GM12874 (cell line): ENCODE measurements around the gene PPAN.

Experiments
- TF ChIP-seq, protein P1 (sequence below): IDR thresholded peaks from 2 replicates; pipeline ENCODE4 v1.5.1; 2011; ENCODE audit warnings: low read depth, mild to moderate bottlenecking, control low read depth, low read length, moderate library complexity; ENCODE audit not compliant: insufficient read depth

Gene PPAN

DNA sequence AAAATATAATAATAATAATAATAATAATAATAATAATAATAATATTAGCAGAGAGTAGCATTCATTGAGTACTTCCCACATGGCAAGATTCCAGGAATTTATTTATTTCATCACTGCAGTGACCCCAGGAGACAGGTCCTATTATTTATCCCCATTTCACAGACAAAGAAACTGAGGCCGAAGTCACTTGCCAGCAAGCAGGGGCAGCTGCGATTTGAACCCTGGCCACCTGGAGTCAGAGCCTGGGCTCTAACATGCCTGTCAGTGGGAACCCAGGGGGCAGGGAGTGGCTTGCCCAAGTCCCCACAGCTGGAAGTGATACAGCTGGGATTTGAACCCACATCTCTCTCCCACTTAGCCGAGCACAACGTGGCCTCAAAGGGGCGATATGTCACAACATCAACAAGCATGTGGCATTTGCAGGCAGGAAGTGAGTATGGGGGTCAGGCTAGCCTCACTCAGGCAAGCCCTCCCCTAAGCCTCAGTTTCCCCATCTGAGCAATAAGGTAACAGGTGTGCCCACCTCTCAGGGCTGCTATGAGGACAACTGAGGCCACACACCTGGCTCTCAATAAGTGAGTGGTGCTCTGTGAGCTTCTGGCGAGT is 17.1 kb upstream of the PPAN start:
- TF ChIP-seq, protein P1, sequence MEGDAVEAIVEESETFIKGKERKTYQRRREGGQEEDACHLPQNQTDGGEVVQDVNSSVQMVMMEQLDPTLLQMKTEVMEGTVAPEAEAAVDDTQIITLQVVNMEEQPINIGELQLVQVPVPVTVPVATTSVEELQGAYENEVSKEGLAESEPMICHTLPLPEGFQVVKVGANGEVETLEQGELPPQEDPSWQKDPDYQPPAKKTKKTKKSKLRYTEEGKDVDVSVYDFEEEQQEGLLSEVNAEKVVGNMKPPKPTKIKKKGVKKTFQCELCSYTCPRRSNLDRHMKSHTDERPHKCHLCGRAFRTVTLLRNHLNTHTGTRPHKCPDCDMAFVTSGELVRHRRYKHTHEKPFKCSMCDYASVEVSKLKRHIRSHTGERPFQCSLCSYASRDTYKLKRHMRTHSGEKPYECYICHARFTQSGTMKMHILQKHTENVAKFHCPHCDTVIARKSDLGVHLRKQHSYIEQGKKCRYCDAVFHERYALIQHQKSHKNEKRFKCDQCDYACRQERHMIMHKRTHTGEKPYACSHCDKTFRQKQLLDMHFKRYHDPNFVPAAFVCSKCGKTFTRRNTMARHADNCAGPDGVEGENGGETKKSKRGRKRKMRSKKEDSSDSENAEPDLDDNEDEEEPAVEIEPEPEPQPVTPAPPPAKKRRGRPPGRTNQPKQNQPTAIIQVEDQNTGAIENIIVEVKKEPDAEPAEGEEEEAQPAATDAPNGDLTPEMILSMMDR = no peak

DNA sequence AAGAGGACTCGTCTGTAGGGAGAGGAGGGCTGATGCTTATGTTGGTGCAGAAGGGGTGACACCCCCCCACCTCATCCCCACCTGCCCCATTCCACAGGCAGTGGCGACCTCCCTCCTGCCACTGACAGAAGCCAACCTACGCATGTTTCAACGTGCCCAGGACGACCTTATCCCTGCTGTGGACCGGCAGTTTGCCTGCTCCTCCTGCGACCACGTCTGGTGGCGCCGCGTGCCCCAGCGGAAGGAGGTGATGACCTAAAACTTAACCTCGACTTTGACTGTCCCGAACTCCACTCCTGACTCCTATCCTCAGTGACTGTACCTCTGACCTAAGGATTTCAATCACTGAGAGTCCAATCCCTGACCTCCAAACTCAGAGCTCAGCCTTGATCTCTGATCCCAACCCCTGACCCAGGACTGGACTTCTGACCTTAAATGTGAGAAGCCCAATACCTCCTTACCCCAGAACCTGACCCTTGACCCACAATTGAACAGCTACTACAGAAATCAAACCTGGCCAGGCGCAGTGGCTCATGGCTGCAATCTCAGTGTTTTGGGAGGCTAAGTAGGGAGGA is 16.3 kb upstream of the PPAN start:
- TF ChIP-seq, protein P1 = no peak

DNA sequence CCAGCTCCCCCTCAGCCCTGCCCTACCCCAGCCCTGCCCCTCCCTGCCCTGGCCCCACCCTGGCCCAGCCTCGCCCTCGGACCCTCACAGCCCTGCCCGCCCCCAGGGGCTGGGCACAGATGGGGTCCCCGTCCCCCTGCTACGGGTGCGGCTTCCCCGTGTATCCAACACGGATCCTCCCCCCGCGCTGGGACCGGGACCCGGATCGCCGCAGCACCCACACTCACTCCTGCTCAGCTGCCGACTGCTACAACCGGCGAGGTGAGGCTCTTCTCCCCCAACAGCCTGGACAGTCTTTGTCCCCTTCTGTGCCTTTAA is 14.8 kb upstream of the PPAN start:
- TF ChIP-seq, protein P1 = no peak

DNA sequence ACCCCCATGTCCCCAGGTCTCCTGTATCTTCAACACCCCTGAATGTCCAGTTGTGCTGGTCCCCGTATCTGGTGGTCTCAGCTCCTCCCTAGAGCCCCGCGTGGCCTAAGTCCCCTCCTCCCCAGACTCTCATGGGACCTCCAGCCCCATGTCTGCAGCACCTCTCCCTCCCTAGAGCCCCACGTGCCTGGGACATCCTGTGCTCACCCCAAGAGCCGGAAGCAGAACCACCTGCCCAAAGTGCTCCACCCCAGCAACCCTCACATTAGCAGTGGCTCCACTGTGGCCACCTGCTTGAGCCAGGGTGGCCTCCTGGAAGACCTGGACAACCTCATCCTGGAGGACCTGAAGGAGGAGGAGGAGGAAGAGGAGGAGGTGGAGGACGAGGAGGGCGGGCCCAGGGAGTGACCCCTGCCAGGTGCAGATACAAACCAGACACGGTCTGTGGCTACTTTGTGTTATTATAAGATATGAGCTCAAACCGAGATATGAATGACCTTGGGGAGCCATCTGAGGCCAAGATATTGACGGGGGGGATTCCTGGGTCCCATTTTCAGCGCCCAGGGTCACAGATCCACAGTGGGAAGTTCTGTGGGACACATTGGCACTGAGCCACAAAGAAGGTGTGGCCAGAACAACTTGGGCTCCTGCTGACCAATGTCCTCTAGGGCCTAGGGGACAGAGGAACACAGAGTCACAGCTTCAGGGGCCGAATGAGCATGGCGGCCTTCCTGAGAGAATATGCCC is 14.1 kb upstream of the PPAN start:
- TF ChIP-seq, protein P1 = no peak

DNA sequence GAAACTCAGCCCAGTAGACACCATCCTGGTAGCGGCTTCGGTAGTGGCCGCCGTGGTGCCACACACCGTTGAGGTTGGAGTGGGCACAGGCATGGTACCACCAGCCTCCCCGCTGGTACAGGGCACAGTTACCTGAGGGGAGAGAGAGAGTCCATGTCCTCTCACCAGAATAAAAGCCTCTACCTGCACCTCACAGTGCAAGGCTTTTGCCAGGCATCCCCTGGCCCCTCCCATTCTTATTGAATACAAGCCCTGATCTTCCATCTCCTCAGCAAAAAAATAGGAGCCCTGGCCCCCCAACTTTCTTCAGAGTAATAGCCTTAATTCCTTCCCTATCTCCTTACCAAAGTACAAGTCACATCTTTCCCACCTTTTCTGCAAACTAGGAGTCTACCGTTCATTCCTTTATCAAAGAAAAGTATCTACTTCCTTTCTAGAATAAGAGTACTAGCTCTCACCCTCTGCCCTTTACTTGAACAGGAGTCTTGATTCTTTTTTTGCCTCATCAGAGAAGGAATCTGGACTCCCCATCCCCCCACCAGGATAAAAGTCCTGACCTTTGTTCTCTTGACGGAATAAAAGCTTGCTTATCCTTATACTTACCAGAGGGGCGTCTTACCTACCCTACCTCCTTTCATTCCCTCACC is 13.4 kb upstream of the PPAN start:
- TF ChIP-seq, protein P1 = no peak

DNA sequence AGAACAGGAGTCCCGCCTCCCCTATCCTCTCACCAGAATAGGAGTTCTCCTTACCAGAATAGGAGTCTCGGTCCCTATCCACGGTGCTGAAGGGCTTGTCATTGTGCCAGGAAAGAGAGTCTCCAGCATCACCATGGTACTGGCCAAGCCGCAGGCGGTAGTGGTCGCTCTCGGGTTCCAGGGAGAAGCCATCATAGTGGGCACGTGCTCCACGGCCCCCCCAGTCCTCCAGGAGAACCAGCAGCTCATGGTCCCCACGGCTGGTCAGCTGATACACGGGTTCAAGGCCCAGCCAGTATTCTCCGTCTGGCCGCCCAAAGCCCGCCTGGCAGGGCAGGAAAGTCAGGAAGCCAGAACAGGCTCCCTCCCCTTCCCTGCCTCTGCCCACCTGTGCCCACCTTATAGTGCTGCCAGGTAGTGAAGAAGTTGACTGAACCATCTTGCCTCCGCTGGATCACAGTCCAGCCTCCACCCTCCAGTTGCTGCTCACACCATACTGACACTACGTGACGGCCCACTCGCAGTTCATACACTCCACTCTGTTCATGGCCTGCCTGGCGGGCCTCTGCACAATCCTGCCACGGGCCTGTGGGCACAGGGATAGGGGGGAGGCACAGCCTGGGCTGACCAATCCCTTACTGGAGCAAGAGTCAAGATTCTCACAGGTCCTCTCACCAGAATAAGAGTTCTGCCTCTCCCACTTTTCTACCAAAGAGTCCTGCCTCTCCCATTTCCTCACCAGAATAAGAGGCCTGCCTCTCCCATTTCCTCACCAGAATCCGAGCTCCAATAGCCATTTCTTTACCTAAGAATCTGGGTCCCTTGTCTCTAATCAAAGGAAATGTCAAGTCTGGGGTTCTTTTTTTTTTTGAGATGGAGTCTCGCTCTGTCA is 12.6 kb upstream of the PPAN start:
- TF ChIP-seq, protein P1 = no peak

DNA sequence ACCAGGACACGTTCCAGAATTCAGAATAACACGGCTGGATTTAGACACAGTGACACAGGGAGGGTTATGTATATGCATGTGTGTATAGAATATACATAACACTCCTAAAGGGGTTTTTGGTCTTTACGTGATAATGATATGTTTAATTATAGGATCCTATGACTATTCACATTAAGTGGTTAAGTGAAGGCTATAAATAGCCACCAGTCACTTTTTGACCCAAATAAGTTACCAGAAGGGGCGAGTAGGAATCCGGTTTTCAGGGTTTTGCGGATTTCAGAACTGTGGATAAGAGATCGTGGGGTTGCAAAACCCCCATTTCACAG is 10.6 kb upstream of the PPAN start:
- TF ChIP-seq, protein P1 = no peak
